ENCODE measurements around the gene IZUMO2.

DNA sequence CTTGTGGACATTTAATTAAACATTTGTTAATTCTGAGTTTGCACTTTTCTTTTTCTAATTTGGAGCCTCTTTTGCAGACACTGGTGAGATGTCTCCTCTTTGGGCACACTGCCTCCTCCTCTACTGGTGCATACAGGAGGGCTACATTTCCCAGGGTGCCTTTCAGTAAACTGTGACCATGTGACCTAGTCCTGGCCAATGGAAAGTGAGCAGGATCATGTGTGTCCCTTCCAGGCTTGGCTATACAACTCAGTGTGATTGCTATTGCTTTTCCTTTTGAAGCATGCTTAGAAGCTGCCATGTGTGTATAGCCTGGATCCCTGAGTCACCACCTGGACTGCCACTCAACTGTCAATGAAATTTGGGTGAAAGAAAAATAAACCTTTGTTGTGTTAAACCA is 4.5 kb downstream of the IZUMO2 start:
- TF ChIP-seq RAD21 (IDR thresholded peaks at IDR 0.05; ENCODE audit: low read depth) (no peak), ZBTB7A (IDR thresholded peaks at IDR 0.05; ENCODE audit: low read depth) (no peak), NFIC (IDR thresholded peaks at IDR 0.05) (no peak), EP300 (IDR thresholded peaks at IDR 0.05; ENCODE audit: borderline replicate concordance) (no peak), FOXM1 (IDR thresholded peaks at IDR 0.05; ENCODE audit: borderline replicate concordance, low read depth) (no peak), YY1 (IDR thresholded peaks at IDR 0.05; ENCODE audit: low read depth) (no peak), EGR1 (IDR thresholded peaks at IDR 0.05) (no peak)
- TF ChIP-seq, protein P1, sequence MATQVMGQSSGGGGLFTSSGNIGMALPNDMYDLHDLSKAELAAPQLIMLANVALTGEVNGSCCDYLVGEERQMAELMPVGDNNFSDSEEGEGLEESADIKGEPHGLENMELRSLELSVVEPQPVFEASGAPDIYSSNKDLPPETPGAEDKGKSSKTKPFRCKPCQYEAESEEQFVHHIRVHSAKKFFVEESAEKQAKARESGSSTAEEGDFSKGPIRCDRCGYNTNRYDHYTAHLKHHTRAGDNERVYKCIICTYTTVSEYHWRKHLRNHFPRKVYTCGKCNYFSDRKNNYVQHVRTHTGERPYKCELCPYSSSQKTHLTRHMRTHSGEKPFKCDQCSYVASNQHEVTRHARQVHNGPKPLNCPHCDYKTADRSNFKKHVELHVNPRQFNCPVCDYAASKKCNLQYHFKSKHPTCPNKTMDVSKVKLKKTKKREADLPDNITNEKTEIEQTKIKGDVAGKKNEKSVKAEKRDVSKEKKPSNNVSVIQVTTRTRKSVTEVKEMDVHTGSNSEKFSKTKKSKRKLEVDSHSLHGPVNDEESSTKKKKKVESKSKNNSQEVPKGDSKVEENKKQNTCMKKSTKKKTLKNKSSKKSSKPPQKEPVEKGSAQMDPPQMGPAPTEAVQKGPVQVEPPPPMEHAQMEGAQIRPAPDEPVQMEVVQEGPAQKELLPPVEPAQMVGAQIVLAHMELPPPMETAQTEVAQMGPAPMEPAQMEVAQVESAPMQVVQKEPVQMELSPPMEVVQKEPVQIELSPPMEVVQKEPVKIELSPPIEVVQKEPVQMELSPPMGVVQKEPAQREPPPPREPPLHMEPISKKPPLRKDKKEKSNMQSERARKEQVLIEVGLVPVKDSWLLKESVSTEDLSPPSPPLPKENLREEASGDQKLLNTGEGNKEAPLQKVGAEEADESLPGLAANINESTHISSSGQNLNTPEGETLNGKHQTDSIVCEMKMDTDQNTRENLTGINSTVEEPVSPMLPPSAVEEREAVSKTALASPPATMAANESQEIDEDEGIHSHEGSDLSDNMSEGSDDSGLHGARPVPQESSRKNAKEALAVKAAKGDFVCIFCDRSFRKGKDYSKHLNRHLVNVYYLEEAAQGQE (IDR thresholded peaks at IDR 0.05; ENCODE audit: low read depth), result no peak

All from Ishikawa (cell line).